Activated CD8-positive, alpha-beta memory T cell treated with anti-CD3 and anti-CD28 coated beads, Interleukin-2, amount 10 ng/mL, durations not matched to agents 7 days and 5 days (primary cell): ENCODE measurements around the gene LAIR1. TPM values are rescaled to one million over a fixed set of nuclear protein-coding genes. Genes with fewer than 3 reads are reported as not detected.
A peak's percentile ranks its signal among the peaks of the same experiment; 100 is the strongest.
"Not testable (repeated sequence)": the region's sequence is repeated elsewhere in the genome, so short reads cannot be mapped to it uniquely, and the experiment has no call there.

Experiments used
- ATAC-seq: fragments of 150-1000 bp; cut with Tn5 transposase; one replicate; pipeline ENCODE4 v1.10.0; 2021; ENCODE audit warnings: moderate library complexity
- CTCF ChIA-PET: fragments of 350-600 bp; sonication (Branson Sonifier 250); formaldehyde crosslinking; loops from one replicate; lab custom pipeline; 2021; ENCODE audit warnings: antibody characterized with exemption; lab: Charles Lee
- DNase-seq: peaks from one replicate; pipeline ENCODE4 v3.0.0-alpha.2; 2020
- H3K27ac Mint-ChIP-seq: one replicate; pipeline ENCODE4 v1.8.0; 2021; ENCODE audit warnings: mild to moderate bottlenecking, mixed read lengths
- H3K27me3 Mint-ChIP-seq: one replicate; pipeline ENCODE4 v1.8.0; 2021; ENCODE audit warnings: mixed read lengths
- H3K36me3 Mint-ChIP-seq: one replicate; pipeline ENCODE4 v1.8.0; 2021; ENCODE audit warnings: mild to moderate bottlenecking, mixed read lengths
- H3K4me1 Mint-ChIP-seq: one replicate; pipeline ENCODE4 v1.8.0; 2021; ENCODE audit warnings: mixed read lengths
- H3K4me3 Mint-ChIP-seq: one replicate; pipeline ENCODE4 v1.8.0; 2021; ENCODE audit warnings: mild to moderate bottlenecking, moderate library complexity, mixed read lengths
- H3K9me3 Mint-ChIP-seq: one replicate; pipeline ENCODE4 v1.8.0; 2022; ENCODE audit warnings: low read depth, mixed read lengths
- total RNA-seq, 2 experiments: library from RNA; stranded (reverse); gene quantifications; one replicate each; pipeline ENCODE4 v1.2.3, GENCODE V29; 2021

Gene LAIR1
- total RNA-seq, 2 experiments from 2014 or later = 64.1 to 71.6 TPM

- H3K4me1 Mint-ChIP-seq = peaks cover 81% of the 10 kb centered on the region
- H3K9me3 Mint-ChIP-seq = peaks cover 3% of the 10 kb centered on the region
- H3K4me3 Mint-ChIP-seq = no peak overlapping the region
- H3K27me3 Mint-ChIP-seq = peaks cover 47% of the 10 kb centered on the region
- peaks cover 3% of the 10 kb centered on the region for H3K36me3 Mint-ChIP-seq
- peak overlapping the region; percentile 15 for H3K27ac Mint-ChIP-seq
- CTCF ChIA-PET = interaction anchor here (2.2 to 7.0 kb wide), 3 partner anchors 9 to 15 kb away, joined by 8 to 40 read pairs (median 16); partner anchors contain the start of gene LAIR1
- DNase-seq (no peak), ATAC-seq (no peak)
Measured at GRCh38 chr19:54373781-54374631, 9.3 kb upstream of the LAIR1 start.

- CTCF ChIA-PET = interaction anchor here (1.2 to 7.0 kb wide), 2 partner anchors 17 to 45 kb away, joined by 3 to 40 read pairs; no protein-coding TSS in a partner anchor
- not testable (repeated sequence) for H3K36me3 Mint-ChIP-seq, H3K4me3 Mint-ChIP-seq, H3K9me3 Mint-ChIP-seq, DNase-seq, H3K27ac Mint-ChIP-seq, ATAC-seq
- peaks cover 71% of the 10 kb centered on the region for H3K4me1 Mint-ChIP-seq
- peaks cover 41% of the 10 kb centered on the region for H3K27me3 Mint-ChIP-seq
Measured at GRCh38 chr19:54371453-54371852, 6.7 kb upstream of the LAIR1 start.

- Mint-ChIP-seq H3K4me1 (peaks cover 68% of the 10 kb centered on the region), H3K27me3 (peaks cover 38% of the 10 kb centered on the region), H3K27ac (peak overlapping the region; percentile 62), H3K4me3 (peak overlapping the region; percentile 70)
- not testable (repeated sequence) for H3K36me3 Mint-ChIP-seq, H3K9me3 Mint-ChIP-seq
- CTCF ChIA-PET = interaction anchor here (7.0 kb wide), 1 partner anchor 18 kb away, joined by 40 read pairs; no protein-coding TSS in a partner anchor
- DNase-seq = peak; percentile 87
- ATAC-seq = peak; percentile 78
Measured at GRCh38 chr19:54370434-54370796, 5.7 kb upstream of the LAIR1 start.

- peak overlapping the region; percentile 71 for H3K4me3 Mint-ChIP-seq
- H3K4me1 Mint-ChIP-seq = peaks cover 66% of the 10 kb centered on the region
- not testable (repeated sequence) for H3K36me3 Mint-ChIP-seq, H3K9me3 Mint-ChIP-seq, DNase-seq
- CTCF ChIA-PET = interaction anchor here (7.0 kb wide), 1 partner anchor 19 kb away, joined by 40 read pairs; no protein-coding TSS in a partner anchor
- peak overlapping the region; percentile 62 for H3K27ac Mint-ChIP-seq
- ATAC-seq = peak; percentile 6
- H3K27me3 Mint-ChIP-seq = peaks cover 32% of the 10 kb centered on the region
Measured at GRCh38 chr19:54369688-54370433, 5.1 kb upstream of the LAIR1 start.

GRCh38 chr19:54369082-54369687 lies 4.5 kb upstream of the LAIR1 start:
- peak overlapping the region; percentile 52 for H3K27ac Mint-ChIP-seq
- H3K4me3 Mint-ChIP-seq = peak overlapping the region; percentile 71
- H3K27me3 Mint-ChIP-seq = peaks cover 31% of the 10 kb centered on the region
- no peaks in the 10 kb centered on the region for H3K9me3 Mint-ChIP-seq
- peaks cover 64% of the 10 kb centered on the region for H3K4me1 Mint-ChIP-seq
- DNase-seq = no peak
- H3K36me3 Mint-ChIP-seq = peaks cover 11% of the 10 kb centered on the region
- CTCF ChIA-PET = interaction anchor here (7.0 kb wide), 1 partner anchor 20 kb away, joined by 40 read pairs; no protein-coding TSS in a partner anchor
- no peak for ATAC-seq

GRCh38 chr19:54366811-54367210 lies 2.1 kb upstream of the LAIR1 start:
- peaks cover 28% of the 10 kb centered on the region for H3K27me3 Mint-ChIP-seq
- H3K27ac Mint-ChIP-seq = no peak overlapping the region
- peaks cover 66% of the 10 kb centered on the region for H3K4me1 Mint-ChIP-seq
- CTCF ChIA-PET = interaction anchor here (7.0 kb wide), 1 partner anchor 22 kb away, joined by 40 read pairs; no protein-coding TSS in a partner anchor
- H3K36me3 Mint-ChIP-seq = peaks cover 22% of the 10 kb centered on the region
- H3K4me3 Mint-ChIP-seq = no peak overlapping the region
- DNase-seq (no peak), ATAC-seq (no peak)
- no peaks in the 10 kb centered on the region for H3K9me3 Mint-ChIP-seq

- H3K27ac Mint-ChIP-seq, H3K9me3 Mint-ChIP-seq, ATAC-seq, DNase-seq, H3K4me3 Mint-ChIP-seq: not testable (repeated sequence)
- Mint-ChIP-seq H3K4me1 (peaks cover 68% of the 10 kb centered on the region), H3K36me3 (peaks cover 26% of the 10 kb centered on the region), H3K27me3 (peaks cover 21% of the 10 kb centered on the region)
- CTCF ChIA-PET = interaction anchor here (1.5 to 2.9 kb wide), 2 partner anchors 9 to 24 kb away, joined by 8 to 25 read pairs; no protein-coding TSS in a partner anchor
Measured at GRCh38 chr19:54365798-54366197, 1.1 kb upstream of the LAIR1 start.

- H3K27me3 Mint-ChIP-seq, DNase-seq, H3K9me3 Mint-ChIP-seq: not testable (repeated sequence)
- Mint-ChIP-seq H3K27ac (peak overlapping the region; percentile 84), H3K36me3 (peaks cover 31% of the 10 kb centered on the region), H3K4me3 (peak overlapping the region; percentile 94), H3K4me1 (peaks cover 50% of the 10 kb centered on the region)
- peak; percentile 10 for ATAC-seq
- CTCF ChIA-PET = interaction anchor here (0.9 to 1.5 kb wide), 3 partner anchors 27 to 30 kb away, joined by 3 to 7 read pairs (median 5); no protein-coding TSS in a partner anchor
Measured at GRCh38 chr19:54361680-54362422, 2.9 kb downstream of the LAIR1 start.

- H3K9me3 Mint-ChIP-seq, H3K4me3 Mint-ChIP-seq, CTCF ChIA-PET, H3K27me3 Mint-ChIP-seq, H3K27ac Mint-ChIP-seq: not testable (repeated sequence)
- Mint-ChIP-seq H3K36me3 (peaks cover 28% of the 10 kb centered on the region), H3K4me1 (peaks cover 37% of the 10 kb centered on the region)
- DNase-seq (peak; percentile 80), ATAC-seq (peak; percentile 85)
Measured at GRCh38 chr19:54359149-54359820, 5.4 kb downstream of the LAIR1 start.

- no peak for DNase-seq
- Mint-ChIP-seq H3K27ac (no peak overlapping the region), H3K36me3 (peaks cover 21% of the 10 kb centered on the region), H3K4me3 (no peak overlapping the region), H3K4me1 (peaks cover 26% of the 10 kb centered on the region), H3K9me3 (no peaks in the 10 kb centered on the region), H3K27me3 (no peaks in the 10 kb centered on the region)
- ATAC-seq = no peak
- CTCF ChIA-PET = interaction anchor here (0.9 to 7.6 kb wide), 2 partner anchors 12 to 33 kb away, joined by 3 to 57 read pairs; no protein-coding TSS in a partner anchor
Measured at GRCh38 chr19:54357381-54357780, 7.3 kb downstream of the LAIR1 start.

- Mint-ChIP-seq H3K4me1 (peaks cover 18% of the 10 kb centered on the region), H3K27me3 (peaks cover 4% of the 10 kb centered on the region), H3K4me3 (no peak overlapping the region), H3K9me3 (no peaks in the 10 kb centered on the region), H3K36me3 (peaks cover 18% of the 10 kb centered on the region), H3K27ac (no peak overlapping the region)
- ATAC-seq (no peak), DNase-seq (no peak)
- CTCF ChIA-PET = interaction anchor here (0.9 to 7.6 kb wide), 2 partner anchors 11 to 34 kb away, joined by 3 to 57 read pairs; no protein-coding TSS in a partner anchor
Measured at GRCh38 chr19:54356444-54357056, 8.2 kb downstream of the LAIR1 start.
